Measurements from ENCODE around the gene SLC2A4RG.
A peak's percentile ranks its signal among the peaks of the same experiment; 100 is the strongest.

Gene SLC2A4RG

DNA sequence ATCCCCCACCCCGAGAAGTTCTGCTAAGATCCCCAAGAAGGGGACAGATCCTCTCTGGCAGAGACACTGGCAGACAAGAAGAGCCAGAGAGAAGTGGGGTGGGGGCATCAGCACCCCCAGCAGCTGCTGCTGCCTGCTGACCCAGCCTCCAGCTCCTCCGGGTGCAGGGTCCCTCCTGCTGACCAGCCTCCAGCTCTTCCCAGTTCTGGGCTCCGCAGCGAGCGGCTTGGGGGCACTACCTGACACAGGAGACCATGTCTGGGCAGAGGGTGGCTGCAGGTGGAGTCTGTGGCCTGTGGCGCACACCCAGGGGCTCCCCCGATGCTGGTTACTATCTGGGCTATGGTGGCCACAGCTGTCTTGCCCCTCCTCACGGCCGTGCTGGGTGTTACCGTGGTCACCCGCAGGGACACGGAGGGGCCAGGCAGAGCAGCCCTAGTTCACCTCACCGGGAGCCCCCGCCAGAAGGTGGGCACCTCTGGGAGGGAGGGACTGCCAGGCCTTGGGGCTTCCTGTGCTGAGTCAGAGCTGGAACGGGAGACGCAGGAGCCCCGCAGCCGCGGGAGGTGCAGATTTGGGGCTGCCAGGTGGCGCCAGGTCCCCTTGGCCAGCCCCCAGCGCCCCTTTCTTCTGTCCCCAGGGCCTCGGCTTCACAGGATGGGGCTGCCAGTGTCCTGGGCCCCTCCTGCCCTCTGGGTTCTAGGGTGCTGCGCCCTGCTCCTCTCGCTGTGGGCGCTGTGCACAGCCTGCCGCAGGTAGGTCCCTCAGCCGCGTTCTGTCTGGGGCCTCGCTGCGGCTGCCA lies 2.5 kb upstream of the SLC2A4RG start:
- in situ Hi-C loops (cut with MboI; ENCODE audit: low sequenced_read_pairs, unreplicated experiment), result no loop called here
- TF ChIP-seq, protein P1, sequence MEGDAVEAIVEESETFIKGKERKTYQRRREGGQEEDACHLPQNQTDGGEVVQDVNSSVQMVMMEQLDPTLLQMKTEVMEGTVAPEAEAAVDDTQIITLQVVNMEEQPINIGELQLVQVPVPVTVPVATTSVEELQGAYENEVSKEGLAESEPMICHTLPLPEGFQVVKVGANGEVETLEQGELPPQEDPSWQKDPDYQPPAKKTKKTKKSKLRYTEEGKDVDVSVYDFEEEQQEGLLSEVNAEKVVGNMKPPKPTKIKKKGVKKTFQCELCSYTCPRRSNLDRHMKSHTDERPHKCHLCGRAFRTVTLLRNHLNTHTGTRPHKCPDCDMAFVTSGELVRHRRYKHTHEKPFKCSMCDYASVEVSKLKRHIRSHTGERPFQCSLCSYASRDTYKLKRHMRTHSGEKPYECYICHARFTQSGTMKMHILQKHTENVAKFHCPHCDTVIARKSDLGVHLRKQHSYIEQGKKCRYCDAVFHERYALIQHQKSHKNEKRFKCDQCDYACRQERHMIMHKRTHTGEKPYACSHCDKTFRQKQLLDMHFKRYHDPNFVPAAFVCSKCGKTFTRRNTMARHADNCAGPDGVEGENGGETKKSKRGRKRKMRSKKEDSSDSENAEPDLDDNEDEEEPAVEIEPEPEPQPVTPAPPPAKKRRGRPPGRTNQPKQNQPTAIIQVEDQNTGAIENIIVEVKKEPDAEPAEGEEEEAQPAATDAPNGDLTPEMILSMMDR (IDR thresholded peaks at IDR 0.05; ENCODE audit: borderline replicate concordance, control extremely low read depth, extremely low read depth, insufficient read depth, missing control alignments), result no peak
- peak; percentile 58 for DNase-seq (ENCODE audit: low spot score)

- no peak for DNase-seq (ENCODE audit: low spot score)
- in situ Hi-C loops (cut with MboI; ENCODE audit: low sequenced_read_pairs, unreplicated experiment), result no loop called here
- TF ChIP-seq, protein P1 (IDR thresholded peaks at IDR 0.05; ENCODE audit: borderline replicate concordance, control extremely low read depth, extremely low read depth, insufficient read depth, missing control alignments), result no peak
These were observed 2.0 kb upstream of the SLC2A4RG start for GRCh38 chr20:63737695-63737944.

- in situ Hi-C loops (cut with MboI; ENCODE audit: low sequenced_read_pairs, unreplicated experiment), result no loop called here
- TF ChIP-seq, protein P1 (IDR thresholded peaks at IDR 0.05; ENCODE audit: borderline replicate concordance, control extremely low read depth, extremely low read depth, insufficient read depth, missing control alignments), result no peak
- peak; percentile 63 for DNase-seq (ENCODE audit: low spot score)
These were observed 1.5 kb upstream of the SLC2A4RG start for GRCh38 chr20:63737945-63738686.

DNA sequence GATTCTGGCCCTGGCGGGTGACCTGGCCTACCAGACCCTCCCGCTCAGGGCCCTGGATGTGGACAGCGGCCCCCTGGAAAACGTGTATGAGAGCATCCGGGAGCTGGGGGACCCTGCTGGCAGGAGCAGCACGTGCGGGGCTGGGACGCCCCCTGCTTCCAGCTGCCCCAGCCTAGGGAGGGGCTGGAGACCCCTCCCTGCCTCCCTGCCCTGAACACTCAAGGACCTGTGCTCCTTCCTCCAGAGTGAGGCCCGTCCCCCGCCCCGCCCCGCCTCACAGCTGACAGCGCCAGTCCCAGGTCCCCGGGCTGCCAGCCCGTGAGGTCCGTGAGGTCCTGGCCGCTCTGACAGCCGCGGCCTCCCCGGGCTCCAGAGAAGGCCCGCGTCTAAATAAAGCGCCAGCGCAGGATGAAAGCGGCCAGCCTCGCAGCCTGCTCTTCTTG lies 868 bp upstream of the SLC2A4RG start:
- peak; percentile 33 for DNase-seq (ENCODE audit: low spot score)
- TF ChIP-seq, protein P1 (IDR thresholded peaks at IDR 0.05; ENCODE audit: borderline replicate concordance, control extremely low read depth, extremely low read depth, insufficient read depth, missing control alignments), result no peak
- in situ Hi-C loops (cut with MboI; ENCODE audit: low sequenced_read_pairs, unreplicated experiment), result no loop called here

DNA sequence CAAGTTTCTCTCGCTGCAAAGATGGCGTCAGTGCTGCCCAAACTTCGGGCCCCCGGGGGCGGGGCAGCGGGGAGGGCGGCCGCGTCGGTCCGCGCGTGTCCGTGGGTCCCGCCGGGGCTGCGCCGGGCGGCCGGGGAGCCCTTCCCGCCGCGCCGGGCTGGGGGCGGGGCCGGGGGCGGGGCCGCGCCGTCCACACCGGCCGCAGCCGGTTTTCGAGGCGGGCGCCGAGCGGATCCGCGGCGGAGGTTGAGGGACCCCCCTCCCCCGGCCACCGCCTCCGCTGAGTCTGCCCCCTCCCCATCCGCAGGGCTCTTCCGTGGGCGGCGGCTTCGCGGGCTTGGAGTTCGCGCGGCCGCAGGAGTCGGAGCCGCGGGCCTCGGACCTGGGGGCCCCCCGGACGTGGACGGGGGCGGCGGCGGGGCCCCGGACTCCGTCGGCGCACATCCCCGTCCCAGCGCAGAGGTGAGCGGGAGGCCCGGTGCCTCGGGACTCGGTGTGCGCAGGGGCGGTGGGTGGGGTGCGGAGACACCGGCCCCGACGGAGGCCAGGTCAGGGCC lies 572 bp downstream of the SLC2A4RG start:
- TF ChIP-seq, protein P1 (IDR thresholded peaks at IDR 0.05; ENCODE audit: borderline replicate concordance, control extremely low read depth, extremely low read depth, insufficient read depth, missing control alignments), result no peak
- in situ Hi-C loops (cut with MboI; ENCODE audit: low sequenced_read_pairs, unreplicated experiment), result no loop called here
- peak; percentile 75 for DNase-seq (ENCODE audit: low spot score)

GRCh38 chr20:63740627-63741353 lies 1.2 kb downstream of the SLC2A4RG start:
- TF ChIP-seq, protein P1 (IDR thresholded peaks at IDR 0.05; ENCODE audit: borderline replicate concordance, control extremely low read depth, extremely low read depth, insufficient read depth, missing control alignments), result no peak
- DNase-seq (ENCODE audit: low spot score), result peak; percentile 64
- in situ Hi-C loops (cut with MboI; ENCODE audit: low sequenced_read_pairs, unreplicated experiment), result no loop called here
